Measurements from ENCODE around the gene KLHL22. TPM values are rescaled to one million over a fixed set of nuclear protein-coding genes. Genes with fewer than 3 reads are reported as not detected.

The KLHL22 gene
- total RNA-seq, 5 donors from 2014 or later (not counting 1 experiment from before 2014, with no cell fraction given): 42.0 to 57.8 (median 47.1) TPM

DNA sequence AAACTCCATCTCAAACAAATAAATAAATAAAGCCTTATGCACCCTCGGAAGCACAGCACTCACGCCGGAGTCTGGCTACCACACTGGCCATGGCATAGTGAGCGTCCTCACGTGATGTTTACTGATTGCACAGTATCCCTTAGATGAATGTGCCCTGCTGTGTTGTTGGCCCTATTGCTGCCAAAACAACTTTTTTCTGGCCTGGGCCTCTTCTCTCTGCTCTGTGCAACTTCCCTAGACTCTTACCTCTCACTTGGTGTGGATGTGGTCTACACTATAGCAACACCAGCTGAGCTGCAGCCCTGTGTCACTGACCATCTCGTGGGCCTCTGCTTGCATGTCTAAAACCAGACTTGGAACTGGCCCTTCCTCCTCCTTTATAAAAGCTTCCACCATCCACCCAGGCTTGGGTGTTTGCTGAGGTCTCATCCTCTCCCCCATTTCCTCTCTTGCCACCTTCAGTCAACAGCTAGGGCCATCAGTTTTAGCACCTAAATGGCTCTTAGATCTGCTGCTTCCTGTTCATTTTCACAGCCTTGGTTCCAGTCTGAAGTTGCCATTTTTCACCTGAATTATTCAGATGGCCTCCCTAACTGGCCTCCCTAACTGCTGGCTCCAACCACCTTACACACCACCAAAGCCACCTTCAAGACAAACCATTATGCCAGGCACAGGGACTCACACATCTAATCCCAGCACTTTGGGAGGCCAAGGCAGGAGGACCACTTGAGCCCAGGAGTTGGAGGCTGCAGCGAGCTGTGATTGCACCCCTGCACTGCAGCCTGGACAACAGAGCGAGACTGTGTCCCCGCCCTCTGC lies 92.4 kb downstream of the KLHL22 start:
- ChIA-PET POLR2A (no interaction called here), CTCF (no interaction called here)
- H3K4me3 Mint-ChIP-seq: no peak overlapping the region
- peak overlapping the region; percentile 53 to 81 for H3K27ac Mint-ChIP-seq
- ATAC-seq (replicated peaks in 1 of 4) (no peak), DNase-seq (no peak)
- Histone ChIP-seq H3K9me3 (no peaks in the 10 kb centered on the region), H3K36me3 (ENCODE audit: control insufficient read depth in 2 of 2, extremely low read depth in 1 of 2, insufficient read depth in 1 of 2, low read length in 1 of 2) (peaks cover 10 to 32% of the 10 kb centered on the region in 2 donors), H3K27me3 (replicated peaks in 1 of 2; ENCODE audit: control insufficient read depth in 2 of 2, extremely low read depth in 1 of 2, insufficient read depth in 2 of 2, low read length in 1 of 2) (no peaks in the 10 kb centered on the region), H3K4me3 (ENCODE audit: control insufficient read depth in 1 of 2, extremely low read depth in 1 of 2, low read length in 1 of 2) (no peak overlapping the region), H3K27ac (ENCODE audit: low read length) (peak overlapping the region; percentile 25), H3K4me1 (ENCODE audit: control insufficient read depth in 1 of 2, extremely low read depth in 1 of 2, insufficient read depth in 2 of 2, low read length in 2 of 2) (peaks cover 0 to 18% of the 10 kb centered on the region in 2 experiments)
- H3K4me1 Mint-ChIP-seq: peaks cover 15 to 22% (median 18%) of the 10 kb centered on the region in 3 donors
- H3K36me3 Mint-ChIP-seq: peaks cover 25% of the 10 kb centered on the region
- no peaks in the 10 kb centered on the region for H3K9me3 Mint-ChIP-seq
- H3K27me3 Mint-ChIP-seq: no peaks in the 10 kb centered on the region
- WGBS (ENCODE audit: insufficient coverage): 89% methylated on average over 9 of the region's 9 CpGs

DNA sequence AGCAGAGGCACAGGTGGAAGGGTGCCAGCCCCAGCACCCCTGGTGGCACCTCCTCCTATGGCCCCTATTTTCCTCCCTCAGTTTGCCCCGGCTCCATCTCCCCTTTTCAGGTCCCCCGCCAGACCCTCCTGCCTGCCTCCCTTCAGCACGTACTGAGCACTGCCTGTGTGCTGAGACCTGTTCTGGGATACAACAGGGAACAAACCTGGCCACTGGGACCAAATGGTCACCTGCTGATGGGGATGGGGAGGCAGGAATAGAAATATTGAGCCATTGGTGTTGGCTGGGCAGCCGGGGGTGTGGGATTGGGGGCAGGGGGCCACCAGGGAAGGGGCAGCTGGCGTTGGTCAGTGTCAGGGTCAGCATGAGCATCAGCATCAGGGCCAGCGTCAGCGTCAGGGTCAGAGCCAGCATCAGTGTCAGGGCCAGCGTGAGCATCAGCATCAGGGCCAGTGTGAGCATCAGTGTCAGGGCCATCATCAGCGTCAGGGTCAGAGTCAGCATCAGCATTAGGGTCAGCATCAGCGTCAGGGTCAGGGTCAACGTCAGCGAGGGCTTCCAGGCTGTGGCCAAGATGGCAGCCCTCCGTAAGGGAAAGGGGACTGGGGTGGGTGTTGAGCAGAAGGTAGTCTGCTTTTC lies 94.1 kb downstream of the KLHL22 start:
- CTCF ChIA-PET: interaction anchor here in 1 of 2 donors (0.6 kb wide), 1 partner anchor 18 kb away, joined by 3 read pairs; no protein-coding TSS in a partner anchor
- Mint-ChIP-seq H3K9me3 (no peaks in the 10 kb centered on the region), H3K27me3 (no peaks in the 10 kb centered on the region), H3K4me1 (peaks cover 22 to 32% (median 31%) of the 10 kb centered on the region in 3 donors), H3K27ac (no peak overlapping the region), H3K4me3 (no peak overlapping the region), H3K36me3 (peaks cover 21% of the 10 kb centered on the region)
- ATAC-seq (replicated peaks in 1 of 4) (no peak), DNase-seq (no peak)
- Histone ChIP-seq H3K9me3 (no peaks in the 10 kb centered on the region), H3K4me3 (ENCODE audit: control insufficient read depth in 1 of 2, extremely low read depth in 1 of 2, low read length in 1 of 2) (no peak overlapping the region), H3K27ac (ENCODE audit: low read length) (no peak overlapping the region), H3K27me3 (replicated peaks in 1 of 2; ENCODE audit: control insufficient read depth in 2 of 2, extremely low read depth in 1 of 2, insufficient read depth in 2 of 2, low read length in 1 of 2) (no peaks in the 10 kb centered on the region), H3K36me3 (ENCODE audit: control insufficient read depth in 2 of 2, extremely low read depth in 1 of 2, insufficient read depth in 1 of 2, low read length in 1 of 2) (peaks cover 10 to 18% of the 10 kb centered on the region in 2 donors), H3K4me1 (ENCODE audit: control insufficient read depth in 1 of 2, extremely low read depth in 1 of 2, insufficient read depth in 2 of 2, low read length in 2 of 2) (peaks cover 0 to 18% of the 10 kb centered on the region in 2 experiments)
- WGBS (ENCODE audit: insufficient coverage): 95% methylated on average over 10 of the region's 13 CpGs
- POLR2A ChIA-PET: no interaction called here

DNA sequence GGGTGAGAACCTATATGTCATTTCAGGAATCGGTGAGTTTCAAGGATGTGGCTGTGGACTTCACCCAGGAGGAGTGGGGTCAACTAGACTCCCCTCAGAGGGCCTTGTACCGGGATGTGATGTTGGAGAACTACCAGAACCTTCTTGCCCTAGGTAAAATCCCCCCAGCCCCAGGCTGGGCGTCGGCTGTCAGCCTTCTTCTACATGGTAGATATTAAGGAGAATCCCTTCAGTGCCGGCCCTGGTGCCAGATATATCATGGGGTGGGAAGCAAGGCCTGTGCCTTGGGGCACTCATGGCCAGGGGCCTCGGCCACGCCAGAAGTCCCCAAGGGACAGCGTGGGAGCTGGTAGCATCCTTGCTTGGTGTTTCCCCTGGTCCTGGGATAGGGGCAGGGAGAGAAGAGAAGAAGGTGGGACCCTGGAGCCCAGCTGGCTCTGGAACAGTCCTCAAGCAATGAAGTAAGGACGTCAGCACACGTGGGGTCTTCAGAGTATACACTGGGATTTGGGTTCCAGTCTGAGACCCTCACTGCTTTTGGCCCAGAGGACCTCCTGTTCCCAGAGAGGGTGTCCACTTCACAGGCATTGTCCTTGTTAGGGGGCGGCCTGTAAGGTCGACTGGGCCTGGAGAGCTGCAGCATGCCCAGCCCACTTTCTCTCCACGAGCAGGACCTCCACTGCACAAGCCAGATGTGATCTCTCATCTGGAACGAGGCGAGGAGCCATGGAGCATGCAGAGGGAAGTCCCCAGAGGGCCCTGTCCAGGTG lies 94.8 kb downstream of the KLHL22 start:
- ChIA-PET POLR2A (no interaction called here), CTCF (no interaction called here)
- peaks cover 10 to 13% of the 10 kb centered on the region in 2 donors for H3K36me3 ChIP-seq (ENCODE audit: control insufficient read depth in 2 of 2, extremely low read depth in 1 of 2, insufficient read depth in 1 of 2, low read length in 1 of 2)
- H3K27me3 ChIP-seq (replicated peaks in 1 of 2; ENCODE audit: control insufficient read depth in 2 of 2, extremely low read depth in 1 of 2, insufficient read depth in 2 of 2, low read length in 1 of 2): no peaks in the 10 kb centered on the region
- H3K4me1 ChIP-seq (ENCODE audit: control insufficient read depth in 1 of 2, extremely low read depth in 1 of 2, insufficient read depth in 2 of 2, low read length in 2 of 2): peaks cover 0 to 19% of the 10 kb centered on the region in 2 experiments
- DNase-seq: no peak
- H3K9me3 Mint-ChIP-seq: no peaks in the 10 kb centered on the region
- no peaks in the 10 kb centered on the region for H3K9me3 ChIP-seq
- no peak overlapping the region for H3K4me3 Mint-ChIP-seq
- H3K4me3 ChIP-seq (ENCODE audit: control insufficient read depth in 1 of 2, extremely low read depth in 1 of 2, low read length in 1 of 2): no peak overlapping the region
- WGBS (ENCODE audit: insufficient coverage): 92% methylated on average over 11 of the region's 15 CpGs
- H3K27ac Mint-ChIP-seq: no peak overlapping the region
- H3K27ac ChIP-seq (ENCODE audit: low read length): no peak overlapping the region
- peaks cover 18% of the 10 kb centered on the region for H3K36me3 Mint-ChIP-seq
- H3K27me3 Mint-ChIP-seq: no peaks in the 10 kb centered on the region
- no peak for ATAC-seq (replicated peaks in 1 of 4)
- peaks cover 29 to 39% (median 38%) of the 10 kb centered on the region in 3 donors for H3K4me1 Mint-ChIP-seq

DNA sequence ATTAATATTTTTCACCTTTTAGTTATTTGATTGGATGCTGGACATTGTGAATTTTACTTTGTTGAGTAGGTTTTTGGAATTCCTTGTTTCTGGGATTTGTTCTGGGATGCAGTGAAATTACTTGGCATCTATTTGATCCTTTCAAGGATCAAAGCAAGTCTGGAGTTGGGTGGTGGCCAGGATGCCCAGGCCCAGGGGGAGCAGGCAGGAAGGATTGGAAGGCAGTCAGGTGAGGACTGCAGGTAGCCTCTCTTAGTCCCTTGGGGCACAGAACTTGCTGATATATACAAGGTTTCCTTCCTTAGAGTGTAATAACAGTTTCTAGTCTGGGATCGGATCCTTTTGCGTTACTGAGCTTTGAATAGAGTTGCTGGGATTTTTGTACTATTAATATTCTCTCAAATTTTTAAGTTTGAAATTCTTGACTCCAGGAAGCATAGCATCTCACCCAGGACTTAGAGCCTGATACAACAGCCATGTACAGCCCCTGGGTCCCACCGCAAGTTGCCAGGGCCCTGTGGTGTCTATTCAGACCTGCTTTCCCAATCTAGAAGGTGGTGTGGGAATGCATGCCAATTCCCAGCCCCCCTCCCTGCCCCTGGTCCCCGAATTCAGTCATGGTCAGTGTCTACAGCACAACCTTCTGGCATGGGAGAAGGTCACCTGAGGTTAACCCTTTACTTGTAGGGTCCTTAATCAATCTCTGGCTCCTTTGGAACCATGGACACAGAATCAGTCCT lies 95.6 kb downstream of the KLHL22 start:
- peaks cover 5 to 8% of the 10 kb centered on the region in 2 donors for H3K36me3 ChIP-seq (ENCODE audit: control insufficient read depth in 2 of 2, extremely low read depth in 1 of 2, insufficient read depth in 1 of 2, low read length in 1 of 2)
- H3K9me3 ChIP-seq: no peaks in the 10 kb centered on the region
- no peak overlapping the region for H3K4me3 ChIP-seq (ENCODE audit: control insufficient read depth in 1 of 2, extremely low read depth in 1 of 2, low read length in 1 of 2)
- no peak overlapping the region for H3K27ac ChIP-seq (ENCODE audit: low read length)
- no CpG with 5 or more reads among the region's 4 CpGs for WGBS (ENCODE audit: insufficient coverage)
- POLR2A ChIA-PET: no interaction called here
- CTCF ChIA-PET: no interaction called here
- Mint-ChIP-seq H3K36me3 (peaks cover 16% of the 10 kb centered on the region), H3K4me1 (peaks cover 37 to 47% (median 45%) of the 10 kb centered on the region in 3 donors), H3K27me3 (no peaks in the 10 kb centered on the region), H3K9me3 (no peaks in the 10 kb centered on the region), H3K27ac (no peak overlapping the region), H3K4me3 (no peak overlapping the region)
- DNase-seq: no peak
- H3K4me1 ChIP-seq (ENCODE audit: control insufficient read depth in 1 of 2, extremely low read depth in 1 of 2, insufficient read depth in 2 of 2, low read length in 2 of 2): peaks cover 4 to 27% of the 10 kb centered on the region in 2 experiments
- no peaks in the 10 kb centered on the region for H3K27me3 ChIP-seq (replicated peaks in 1 of 2; ENCODE audit: control insufficient read depth in 2 of 2, extremely low read depth in 1 of 2, insufficient read depth in 2 of 2, low read length in 1 of 2)
- no peak for ATAC-seq (replicated peaks in 1 of 4)

DNA sequence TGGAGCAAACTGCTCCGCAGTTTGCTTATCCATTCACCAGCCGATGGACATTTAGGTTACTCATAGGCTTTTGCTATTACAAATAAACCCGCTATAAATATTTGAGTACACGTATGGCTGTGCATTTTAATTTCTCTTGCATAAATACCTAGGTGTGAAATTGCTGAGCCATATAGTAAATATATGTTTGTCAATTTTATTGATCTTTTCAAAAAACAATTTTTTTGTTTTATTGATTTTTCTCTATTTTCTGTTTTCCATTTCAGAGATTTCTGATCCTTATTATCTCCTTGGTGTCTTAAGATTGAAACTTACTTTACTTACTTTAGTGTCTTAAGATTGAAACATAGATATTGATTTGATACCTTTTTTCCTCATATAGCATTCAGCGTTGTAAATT lies 97.2 kb downstream of the KLHL22 start:
- Histone ChIP-seq H3K27me3 (replicated peaks in 1 of 2; ENCODE audit: control insufficient read depth in 2 of 2, extremely low read depth in 1 of 2, insufficient read depth in 2 of 2, low read length in 1 of 2) (no peaks in the 10 kb centered on the region), H3K36me3 (ENCODE audit: control insufficient read depth in 2 of 2, extremely low read depth in 1 of 2, insufficient read depth in 1 of 2, low read length in 1 of 2) (peaks cover 3 to 7% of the 10 kb centered on the region in 2 donors), H3K4me3 (ENCODE audit: control insufficient read depth in 1 of 2, extremely low read depth in 1 of 2, low read length in 1 of 2) (no peak overlapping the region), H3K27ac (ENCODE audit: low read length) (no peak overlapping the region), H3K9me3 (no peaks in the 10 kb centered on the region), H3K4me1 (ENCODE audit: control insufficient read depth in 1 of 2, extremely low read depth in 1 of 2, insufficient read depth in 2 of 2, low read length in 2 of 2) (peaks cover 8 to 29% of the 10 kb centered on the region in 2 experiments)
- no peaks in the 10 kb centered on the region for H3K27me3 Mint-ChIP-seq
- ChIA-PET CTCF (no interaction called here), POLR2A (no interaction called here)
- no peaks in the 10 kb centered on the region for H3K9me3 Mint-ChIP-seq
- ATAC-seq (replicated peaks in 1 of 4) (no peak), DNase-seq (no peak)
- peaks cover 46 to 50% (median 49%) of the 10 kb centered on the region in 3 donors for H3K4me1 Mint-ChIP-seq
- H3K27ac Mint-ChIP-seq: no peak overlapping the region
- no CpG with 5 or more reads among the region's 5 CpGs for WGBS (ENCODE audit: insufficient coverage)
- peaks cover 10% of the 10 kb centered on the region for H3K36me3 Mint-ChIP-seq
- H3K4me3 Mint-ChIP-seq: no peak overlapping the region

DNA sequence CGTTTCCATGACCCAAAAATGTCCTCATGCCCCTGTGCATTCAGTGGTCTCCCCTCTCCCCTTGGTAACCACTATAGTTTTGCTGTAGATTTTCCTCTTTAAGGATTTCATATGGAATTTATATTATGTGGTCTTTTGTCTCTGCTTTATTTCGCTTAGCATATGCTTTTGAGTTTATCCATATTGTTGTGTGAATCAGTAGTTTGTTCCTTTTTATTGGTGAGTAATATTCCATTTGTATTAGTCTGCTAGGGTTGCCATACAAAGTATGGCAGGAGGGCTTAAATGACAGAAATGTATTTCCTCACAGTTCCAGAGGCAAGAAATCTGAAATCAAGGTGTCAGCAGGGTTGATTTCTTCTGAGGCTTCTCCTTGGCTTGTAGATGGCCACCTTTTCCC lies 98.1 kb downstream of the KLHL22 start:
- H3K36me3 Mint-ChIP-seq: peaks cover 4% of the 10 kb centered on the region
- peaks cover 40 to 44% (median 44%) of the 10 kb centered on the region in 3 donors for H3K4me1 Mint-ChIP-seq
- Histone ChIP-seq H3K36me3 (ENCODE audit: control insufficient read depth in 2 of 2, extremely low read depth in 1 of 2, insufficient read depth in 1 of 2, low read length in 1 of 2) (peaks cover 3 to 7% of the 10 kb centered on the region in 2 donors), H3K27me3 (replicated peaks in 1 of 2; ENCODE audit: control insufficient read depth in 2 of 2, extremely low read depth in 1 of 2, insufficient read depth in 2 of 2, low read length in 1 of 2) (no peaks in the 10 kb centered on the region), H3K4me3 (ENCODE audit: control insufficient read depth in 1 of 2, extremely low read depth in 1 of 2, low read length in 1 of 2) (no peak overlapping the region), H3K27ac (ENCODE audit: low read length) (no peak overlapping the region), H3K4me1 (ENCODE audit: control insufficient read depth in 1 of 2, extremely low read depth in 1 of 2, insufficient read depth in 2 of 2, low read length in 2 of 2) (peaks cover 8 to 24% of the 10 kb centered on the region in 2 experiments), H3K9me3 (no peaks in the 10 kb centered on the region)
- H3K27me3 Mint-ChIP-seq: no peaks in the 10 kb centered on the region
- no peak overlapping the region for H3K27ac Mint-ChIP-seq
- WGBS (ENCODE audit: insufficient coverage): 100% methylated on average over 1 of the region's 2 CpGs
- CTCF ChIA-PET: no interaction called here
- POLR2A ChIA-PET: no interaction called here
- H3K9me3 Mint-ChIP-seq: no peaks in the 10 kb centered on the region
- DNase-seq: no peak
- no peak for ATAC-seq (replicated peaks in 1 of 4)
- H3K4me3 Mint-ChIP-seq: no peak overlapping the region
